Measurements from ENCODE around the gene GRAP2.

The GRAP2 gene

GRCh38 chr22:39943953-39944872 lies 43.3 kb downstream of the GRAP2 start:
- Histone ChIP-seq H3K27ac (ENCODE audit: low read depth, low read length) (no peak overlapping the region), H3K9ac (ENCODE audit: low read length) (no peak overlapping the region), H2AK5ac (ENCODE audit: low read length) (no peak overlapping the region), H2BK120ac (ENCODE audit: low read depth, low read length) (peak overlapping the region; percentile 23), H3K79me1 (ENCODE audit: low read length) (no peaks in the 10 kb centered on the region), H3K56ac (ENCODE audit: low read length) (no peak overlapping the region), H4K8ac (ENCODE audit: low read depth, low read length) (no peak overlapping the region), H3K4ac (ENCODE audit: low read depth, low read length) (peak overlapping the region; percentile 89), H3K18ac (ENCODE audit: low read length) (peak overlapping the region; percentile 61), H2BK15ac (replicated peaks; ENCODE audit: low read depth) (no peak overlapping the region), H4K5ac (ENCODE audit: low read length) (no peak overlapping the region), H3K4me2 (ENCODE audit: low read length) (no peak overlapping the region), H3K4me1 (ENCODE audit: control insufficient read depth, low read depth, low read length) (peaks cover 16% of the 10 kb centered on the region), H2BK5ac (ENCODE audit: low read length) (no peak overlapping the region), H3K27me3 (ENCODE audit: insufficient read depth, low read length, poor library complexity) (no peaks in the 10 kb centered on the region), H3K4me3 (ENCODE audit: low read length) (no peak overlapping the region), H3K36me3 (ENCODE audit: control insufficient read depth, insufficient read depth, low read length) (no peaks in the 10 kb centered on the region), H3K79me2 (ENCODE audit: control insufficient read depth, insufficient read depth, low read length) (no peaks in the 10 kb centered on the region), H3K23ac (ENCODE audit: low read length) (peak overlapping the region; percentile 52)
- no peak for DNase-seq
- no CpG with 5 or more reads among the region's 11 CpGs for WGBS (ENCODE audit: extremely low coverage, insufficient coverage, low lambda C conversion rate)

- H3K56ac ChIP-seq (ENCODE audit: low read length) = no peak overlapping the region
- no peak overlapping the region for H4K5ac ChIP-seq (ENCODE audit: low read length)
- H3K23ac ChIP-seq (ENCODE audit: low read length) = no peak overlapping the region
- H3K9ac ChIP-seq (ENCODE audit: low read length) = no peak overlapping the region
- no peak overlapping the region for H3K4me3 ChIP-seq (ENCODE audit: low read length)
- no peak overlapping the region for H3K18ac ChIP-seq (ENCODE audit: low read length)
- H3K36me3 ChIP-seq (ENCODE audit: control insufficient read depth, insufficient read depth, low read length) = no peaks in the 10 kb centered on the region
- no peak overlapping the region for H2AK5ac ChIP-seq (ENCODE audit: low read length)
- no peak overlapping the region for H3K27ac ChIP-seq (ENCODE audit: low read depth, low read length)
- no peaks in the 10 kb centered on the region for H3K27me3 ChIP-seq (ENCODE audit: insufficient read depth, low read length, poor library complexity)
- H4K8ac ChIP-seq (ENCODE audit: low read depth, low read length) = no peak overlapping the region
- H3K79me1 ChIP-seq (ENCODE audit: low read length) = no peaks in the 10 kb centered on the region
- H2BK15ac ChIP-seq (replicated peaks; ENCODE audit: low read depth) = no peak overlapping the region
- no peak overlapping the region for H3K4me2 ChIP-seq (ENCODE audit: low read length)
- H3K79me2 ChIP-seq (ENCODE audit: control insufficient read depth, insufficient read depth, low read length) = no peaks in the 10 kb centered on the region
- no CpG with 5 or more reads among the region's 4 CpGs for WGBS (ENCODE audit: extremely low coverage, insufficient coverage, low lambda C conversion rate)
- H3K4me1 ChIP-seq (ENCODE audit: control insufficient read depth, low read depth, low read length) = peaks cover 16% of the 10 kb centered on the region
- no peak overlapping the region for H2BK5ac ChIP-seq (ENCODE audit: low read length)
- H3K4ac ChIP-seq (ENCODE audit: low read depth, low read length) = no peak overlapping the region
- no peak overlapping the region for H2BK120ac ChIP-seq (ENCODE audit: low read depth, low read length)
- DNase-seq = no peak
Measured at GRCh38 chr22:39946126-39946502, 45.2 kb downstream of the GRAP2 start.

GRCh38 chr22:39946503-39947219 lies 45.8 kb downstream of the GRAP2 start:
- Histone ChIP-seq H3K27ac (ENCODE audit: low read depth, low read length) (peak overlapping the region; percentile 17), H2BK5ac (ENCODE audit: low read length) (peak overlapping the region; percentile 14), H2BK120ac (ENCODE audit: low read depth, low read length) (no peak overlapping the region), H3K56ac (ENCODE audit: low read length) (peak overlapping the region; percentile 57), H4K8ac (ENCODE audit: low read depth, low read length) (no peak overlapping the region), H4K5ac (ENCODE audit: low read length) (peak overlapping the region; percentile 13), H2AK5ac (ENCODE audit: low read length) (no peak overlapping the region), H3K4me1 (ENCODE audit: control insufficient read depth, low read depth, low read length) (peaks cover 16% of the 10 kb centered on the region), H2BK15ac (replicated peaks; ENCODE audit: low read depth) (no peak overlapping the region), H3K4me2 (ENCODE audit: low read length) (no peak overlapping the region), H3K18ac (ENCODE audit: low read length) (no peak overlapping the region), H3K27me3 (ENCODE audit: insufficient read depth, low read length, poor library complexity) (no peaks in the 10 kb centered on the region), H3K4ac (ENCODE audit: low read depth, low read length) (no peak overlapping the region), H3K79me1 (ENCODE audit: low read length) (no peaks in the 10 kb centered on the region), H3K9ac (ENCODE audit: low read length) (peak overlapping the region; percentile 8), H3K23ac (ENCODE audit: low read length) (no peak overlapping the region), H3K4me3 (ENCODE audit: low read length) (no peak overlapping the region), H3K79me2 (ENCODE audit: control insufficient read depth, insufficient read depth, low read length) (no peaks in the 10 kb centered on the region), H3K36me3 (ENCODE audit: control insufficient read depth, insufficient read depth, low read length) (no peaks in the 10 kb centered on the region)
- DNase-seq = peak; percentile 84
- no CpG with 5 or more reads among the region's 8 CpGs for WGBS (ENCODE audit: extremely low coverage, insufficient coverage, low lambda C conversion rate)

- H3K27ac ChIP-seq (ENCODE audit: low read depth, low read length) = peak overlapping the region; percentile 17
- H2AK5ac ChIP-seq (ENCODE audit: low read length) = peak overlapping the region; percentile 64
- H3K4me1 ChIP-seq (ENCODE audit: control insufficient read depth, low read depth, low read length) = peaks cover 16% of the 10 kb centered on the region
- no peak overlapping the region for H2BK120ac ChIP-seq (ENCODE audit: low read depth, low read length)
- peak overlapping the region; percentile 14 for H2BK5ac ChIP-seq (ENCODE audit: low read length)
- no CpG with 5 or more reads among the region's 8 CpGs for WGBS (ENCODE audit: extremely low coverage, insufficient coverage, low lambda C conversion rate)
- no peak overlapping the region for H4K8ac ChIP-seq (ENCODE audit: low read depth, low read length)
- H3K4me2 ChIP-seq (ENCODE audit: low read length) = no peak overlapping the region
- H3K79me2 ChIP-seq (ENCODE audit: control insufficient read depth, insufficient read depth, low read length) = no peaks in the 10 kb centered on the region
- no peak for DNase-seq
- H3K56ac ChIP-seq (ENCODE audit: low read length) = peak overlapping the region; percentile 57
- no peaks in the 10 kb centered on the region for H3K36me3 ChIP-seq (ENCODE audit: control insufficient read depth, insufficient read depth, low read length)
- peak overlapping the region; percentile 13 for H4K5ac ChIP-seq (ENCODE audit: low read length)
- no peaks in the 10 kb centered on the region for H3K27me3 ChIP-seq (ENCODE audit: insufficient read depth, low read length, poor library complexity)
- no peak overlapping the region for H3K4me3 ChIP-seq (ENCODE audit: low read length)
- peak overlapping the region; percentile 8 for H3K9ac ChIP-seq (ENCODE audit: low read length)
- H2BK15ac ChIP-seq (replicated peaks; ENCODE audit: low read depth) = no peak overlapping the region
- no peaks in the 10 kb centered on the region for H3K79me1 ChIP-seq (ENCODE audit: low read length)
- H3K4ac ChIP-seq (ENCODE audit: low read depth, low read length) = no peak overlapping the region
- peak overlapping the region; percentile 1 for H3K23ac ChIP-seq (ENCODE audit: low read length)
- no peak overlapping the region for H3K18ac ChIP-seq (ENCODE audit: low read length)
Measured at GRCh38 chr22:39947220-39948216, 46.6 kb downstream of the GRAP2 start.

- Histone ChIP-seq H3K27ac (ENCODE audit: low read depth, low read length) (no peak overlapping the region), H4K8ac (ENCODE audit: low read depth, low read length) (no peak overlapping the region), H3K4me3 (ENCODE audit: low read length) (no peak overlapping the region), H3K56ac (ENCODE audit: low read length) (no peak overlapping the region), H2AK5ac (ENCODE audit: low read length) (no peak overlapping the region), H3K4ac (ENCODE audit: low read depth, low read length) (no peak overlapping the region), H4K5ac (ENCODE audit: low read length) (no peak overlapping the region), H3K79me2 (ENCODE audit: control insufficient read depth, insufficient read depth, low read length) (no peaks in the 10 kb centered on the region), H2BK15ac (replicated peaks; ENCODE audit: low read depth) (no peak overlapping the region), H3K27me3 (ENCODE audit: insufficient read depth, low read length, poor library complexity) (no peaks in the 10 kb centered on the region), H3K4me1 (ENCODE audit: control insufficient read depth, low read depth, low read length) (peaks cover 11% of the 10 kb centered on the region), H3K18ac (ENCODE audit: low read length) (no peak overlapping the region), H3K23ac (ENCODE audit: low read length) (peak overlapping the region; percentile 57), H2BK120ac (ENCODE audit: low read depth, low read length) (no peak overlapping the region), H3K4me2 (ENCODE audit: low read length) (no peak overlapping the region), H2BK5ac (ENCODE audit: low read length) (no peak overlapping the region), H3K79me1 (ENCODE audit: low read length) (no peaks in the 10 kb centered on the region), H3K9ac (ENCODE audit: low read length) (no peak overlapping the region), H3K36me3 (ENCODE audit: control insufficient read depth, insufficient read depth, low read length) (no peaks in the 10 kb centered on the region)
- no CpG with 5 or more reads among the region's 8 CpGs for WGBS (ENCODE audit: extremely low coverage, insufficient coverage, low lambda C conversion rate)
- DNase-seq = no peak
Measured at GRCh38 chr22:39949964-39950737, 49.3 kb downstream of the GRAP2 start.
